ENCODE data around the gene CENPS. TPM values are rescaled to one million over a fixed set of nuclear protein-coding genes. Genes with fewer than 3 reads are reported as not detected.
A peak's percentile ranks its signal among the peaks of the same experiment; 100 is the strongest.

The CENPS gene
- total and polyA plus RNA-seq, 2 of the 13 experiments (the other 11 are each of a cell fraction or from before 2014, with no cell fraction given), result 3.3 to 22.0 TPM

GRCh38 chr1:10431070-10431730 lies 967 bp downstream of the CENPS start:
- Histone ChIP-seq H3K36me3 (replicated peaks in 1 of 2; ENCODE audit: control insufficient read depth in 1 of 2, insufficient read depth in 2 of 2, low read length in 2 of 2) (no peaks in the 10 kb centered on the region), H3K4me3 (replicated peaks in 1 of 3; ENCODE audit: insufficient read depth in 1 of 3, low read depth in 2 of 3, low read length in 3 of 3) (peak overlapping the region; percentile 63 to 79 (median 78)), H3K4me1 (ENCODE audit: insufficient read depth, low read length) (peaks cover 54% of the 10 kb centered on the region), H3K27me3 (ENCODE audit: control insufficient read depth in 1 of 2, insufficient read depth in 2 of 2, low read length in 2 of 2) (no peaks in the 10 kb centered on the region), H3K9me3 (ENCODE audit: low read length) (no peaks in the 10 kb centered on the region), H2AFZ (ENCODE audit: low read length) (peak overlapping the region; percentile 70), H3K79me2 (ENCODE audit: insufficient read depth, low read length) (peaks cover 5% of the 10 kb centered on the region), H4K20me1 (ENCODE audit: insufficient read depth, low read length) (no peaks in the 10 kb centered on the region), H3K9ac (ENCODE audit: insufficient read depth, low read depth, low read length) (peak overlapping the region; percentile 79), H3K4me2 (ENCODE audit: low read depth, low read length) (peak overlapping the region; percentile 97), H3K27ac (ENCODE audit: extremely low read length, insufficient read depth, low read length) (peak overlapping the region; percentile 76)
- ATAC-seq (peak; percentile 2; the same call in 2 of the 3 replicates), FAIRE-seq (no peak), DNase-seq (ENCODE audit: low spot score) (no peak)
- in situ Hi-C loops (cut with HindIII; ENCODE audit: extremely low pct_ligation_motif_present, low pct_unique_long_range_greater_than_20kb), result loop anchor here (5.0 kb wide), 1 partner anchor 66 kb away; no protein-coding TSS in a partner anchor
- intact Hi-C loops (cut with micrococcal nuclease; ENCODE audit: unreplicated experiment), result loop anchor here (5.0 kb wide), 1 partner anchor 41 kb away; the partner anchor contains the start of genes DFFA and PEX14
- CTCF ChIA-PET (ENCODE audit: low intra/inter-chr PET ratio, low total read pairs), result interaction anchor here (1.4 to 2.4 kb wide), 2 partner anchors 44 to 63 kb away, joined by 3 to 23 read pairs; no protein-coding TSS in a partner anchor
- WGBS (ENCODE audit: low lambda C conversion rate), result 48% methylated on average over 18 of the region's 30 CpGs
- BruUV-seq (replicated peaks), result TSS peak; percentile 91
- POLR2A ChIA-PET, result interaction anchor here (1.9 to 2.1 kb wide), 2 partner anchors 32 to 53 kb away, joined by 5 to 8 read pairs; partner anchors contain the start of gene PGD
- TF ChIP-seq GPN1 (CRISPR knock-in tag; IDR thresholded peaks at IDR 0.05; ENCODE audit: borderline replicate concordance) (no peak), SETDB1 (CRISPR knock-in tag; IDR thresholded peaks at IDR 0.05; ENCODE audit: borderline replicate concordance) (no peak), ASH2L (IDR thresholded peaks at IDR 0.05; ENCODE audit: insufficient read length, low read depth, low read length) (peak; percentile 20), SOX6 (IDR thresholded peaks at IDR 0.05) (no peak), SOX6 (CRISPR knock-in tag; IDR thresholded peaks at IDR 0.05) (no peak), ARNT (IDR thresholded peaks at IDR 0.05) (no peak), ZNF746 (CRISPR knock-in tag; IDR thresholded peaks at IDR 0.05) (no peak), PRDM15 (CRISPR knock-in tag; IDR thresholded peaks at IDR 0.05) (0 out of 2 replicates have a peak, but pooled peaks have one; percentile 60), ZC3H4 (CRISPR knock-in tag; IDR thresholded peaks at IDR 0.05; ENCODE audit: borderline replicate concordance) (0 out of 2 replicates have a peak, but pooled peaks have one; percentile 5), MXD3 (CRISPR knock-in tag; IDR thresholded peaks at IDR 0.05) (0 out of 2 replicates have a peak, but pooled peaks have one; percentile 11), THYN1 (CRISPR knock-in tag; IDR thresholded peaks at IDR 0.05; ENCODE audit: borderline replicate concordance, low read depth) (no peak), ZNF281 (CRISPR knock-in tag; IDR thresholded peaks at IDR 0.05; ENCODE audit: borderline replicate concordance) (no peak), ZNF253 (CRISPR knock-in tag; IDR thresholded peaks at IDR 0.05; ENCODE audit: borderline replicate concordance) (no peak), HNF1B (CRISPR knock-in tag; IDR thresholded peaks at IDR 0.05) (no peak)
